Osteocyte (in vitro differentiated cells): ENCODE results near the gene PARP15. TPM values are rescaled to one million over a fixed set of nuclear protein-coding genes. Genes with fewer than 3 reads are reported as not detected.

Source experiments
- DNase-seq: peaks from one replicate; pipeline ENCODE4 v3.0.0; 2021; ENCODE audit warnings: mixed read lengths; ENCODE audit not compliant: unreplicated experiment; ENCODE audit errors: extremely low spot score
- H3K27ac Mint-ChIP-seq: one replicate; pipeline ENCODE4 v1.8.0; 2021; ENCODE audit warnings: mild to moderate bottlenecking, mixed read lengths; ENCODE audit not compliant: unreplicated experiment
- H3K27me3 Mint-ChIP-seq: one replicate; pipeline ENCODE4 v1.8.0; 2021; ENCODE audit warnings: mixed read lengths; ENCODE audit not compliant: unreplicated experiment
- H3K36me3 Mint-ChIP-seq: one replicate; pipeline ENCODE4 v1.8.0; 2021; ENCODE audit warnings: mixed read lengths; ENCODE audit not compliant: unreplicated experiment
- H3K4me1 Mint-ChIP-seq: one replicate; pipeline ENCODE4 v1.8.0; 2021; ENCODE audit warnings: mixed read lengths; ENCODE audit not compliant: unreplicated experiment
- H3K4me3 Mint-ChIP-seq: one replicate; pipeline ENCODE4 v1.8.0; 2021; ENCODE audit warnings: mild to moderate bottlenecking, moderate library complexity, mixed read lengths; ENCODE audit not compliant: unreplicated experiment
- H3K9me3 Mint-ChIP-seq: one replicate; pipeline ENCODE4 v1.8.0; 2021; ENCODE audit warnings: mixed read lengths; ENCODE audit not compliant: unreplicated experiment
- total RNA-seq: library from RNA; stranded (reverse); gene quantifications from 2 replicates; pipeline ENCODE4 v1.2.1, GENCODE V29; 2021
- TF ChIP-seq, protein P1 (sequence below): fragments of 200-600 bp; sonication (generic); IDR thresholded peaks from 2 replicates; pipeline ENCODE4 v1.5.0; 2021; ENCODE audit warnings: antibody characterized with exemption, mild to moderate bottlenecking, moderate library complexity

PARP15 gene
- total RNA-seq, 1 donor from 2014 or later = 0.08 TPM

DNA sequence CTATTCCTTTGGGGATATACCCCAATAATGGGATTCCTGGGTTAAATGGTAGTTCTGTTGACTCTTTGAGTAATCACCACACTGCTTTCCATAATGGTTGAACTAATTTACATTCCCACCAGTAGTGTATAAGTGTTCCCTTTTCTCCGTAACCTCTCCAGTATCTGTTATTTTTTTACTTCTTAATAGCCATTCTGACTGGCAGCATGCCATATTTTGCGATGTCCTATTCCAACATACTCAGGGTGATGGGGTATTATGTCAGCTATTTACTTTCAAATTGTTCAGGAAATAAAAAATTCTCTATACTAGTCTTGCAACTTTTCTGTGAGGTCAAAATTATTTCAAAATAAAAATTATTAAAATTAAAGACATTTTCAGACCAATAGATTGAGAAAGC, 94.1 kb downstream of the PARP15 start:
- no peak overlapping the region for H3K4me3 Mint-ChIP-seq
- H3K27me3 Mint-ChIP-seq = peaks cover 17% of the 10 kb centered on the region
- peaks cover 4% of the 10 kb centered on the region for H3K4me1 Mint-ChIP-seq
- H3K36me3 Mint-ChIP-seq = no peaks in the 10 kb centered on the region
- no peak overlapping the region for H3K27ac Mint-ChIP-seq
- TF ChIP-seq, protein P1, sequence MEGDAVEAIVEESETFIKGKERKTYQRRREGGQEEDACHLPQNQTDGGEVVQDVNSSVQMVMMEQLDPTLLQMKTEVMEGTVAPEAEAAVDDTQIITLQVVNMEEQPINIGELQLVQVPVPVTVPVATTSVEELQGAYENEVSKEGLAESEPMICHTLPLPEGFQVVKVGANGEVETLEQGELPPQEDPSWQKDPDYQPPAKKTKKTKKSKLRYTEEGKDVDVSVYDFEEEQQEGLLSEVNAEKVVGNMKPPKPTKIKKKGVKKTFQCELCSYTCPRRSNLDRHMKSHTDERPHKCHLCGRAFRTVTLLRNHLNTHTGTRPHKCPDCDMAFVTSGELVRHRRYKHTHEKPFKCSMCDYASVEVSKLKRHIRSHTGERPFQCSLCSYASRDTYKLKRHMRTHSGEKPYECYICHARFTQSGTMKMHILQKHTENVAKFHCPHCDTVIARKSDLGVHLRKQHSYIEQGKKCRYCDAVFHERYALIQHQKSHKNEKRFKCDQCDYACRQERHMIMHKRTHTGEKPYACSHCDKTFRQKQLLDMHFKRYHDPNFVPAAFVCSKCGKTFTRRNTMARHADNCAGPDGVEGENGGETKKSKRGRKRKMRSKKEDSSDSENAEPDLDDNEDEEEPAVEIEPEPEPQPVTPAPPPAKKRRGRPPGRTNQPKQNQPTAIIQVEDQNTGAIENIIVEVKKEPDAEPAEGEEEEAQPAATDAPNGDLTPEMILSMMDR = no peak
- no peak for DNase-seq
- H3K9me3 Mint-ChIP-seq = no peaks in the 10 kb centered on the region

DNA sequence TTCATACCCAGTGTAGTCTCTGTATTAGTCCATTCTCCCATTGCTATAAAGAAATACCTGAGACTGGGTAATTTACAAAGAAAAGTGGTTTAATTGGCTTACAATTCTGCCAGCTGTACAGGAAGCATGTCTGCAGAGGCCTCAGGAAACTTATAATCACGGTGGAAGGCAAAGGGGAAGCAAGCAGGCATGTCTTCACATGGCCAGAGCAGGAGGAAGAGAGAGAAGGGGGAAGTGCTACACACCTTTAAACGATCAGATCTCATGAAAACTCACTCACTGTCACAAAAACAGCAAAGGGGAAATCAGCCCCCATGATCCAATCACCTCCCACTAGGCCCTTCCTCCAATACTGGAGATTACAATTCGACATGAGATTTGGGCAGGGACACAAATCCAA, 96.9 kb downstream of the PARP15 start:
- TF ChIP-seq, protein P1 = no peak
- Mint-ChIP-seq H3K27me3 (peaks cover 8% of the 10 kb centered on the region), H3K9me3 (no peaks in the 10 kb centered on the region)

GRCh38 chr3:122676759-122677158, 99.3 kb downstream of the PARP15 start:
- Mint-ChIP-seq H3K27ac (peak overlapping the region; percentile 45), H3K4me1 (peaks cover 38% of the 10 kb centered on the region), H3K4me3 (no peak overlapping the region), H3K9me3 (no peaks in the 10 kb centered on the region), H3K36me3 (no peaks in the 10 kb centered on the region), H3K27me3 (peaks cover 4% of the 10 kb centered on the region)
- DNase-seq = no peak
- TF ChIP-seq, protein P1 = no peak

More for the DNA sequence above, 96.9 kb downstream of the PARP15 start:
- Mint-ChIP-seq H3K4me1 (peaks cover 16% of the 10 kb centered on the region), H3K36me3 (no peaks in the 10 kb centered on the region), H3K27ac (no peak overlapping the region), H3K4me3 (no peak overlapping the region)
- no peak for DNase-seq

DNA sequence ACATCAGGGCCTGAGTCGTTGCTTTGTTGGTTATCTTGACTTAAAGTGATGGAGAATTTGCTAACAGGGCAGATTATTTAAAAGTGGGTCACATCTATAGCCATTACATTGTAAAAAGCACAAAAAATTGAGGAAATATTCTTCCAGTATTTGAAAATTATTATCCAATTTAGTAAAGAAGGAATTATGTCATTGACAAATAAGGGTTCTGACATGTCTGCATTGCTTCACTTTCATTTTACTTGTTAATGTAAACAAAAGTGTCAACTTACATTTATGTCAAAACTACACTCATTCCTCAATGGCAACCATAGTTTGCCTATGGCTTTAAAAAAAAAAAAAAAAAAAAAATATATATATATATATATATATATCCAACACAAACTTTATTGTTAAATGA, 99.8 kb downstream of the PARP15 start:
- Mint-ChIP-seq H3K27me3 (peaks cover 2% of the 10 kb centered on the region), H3K4me1 (peaks cover 42% of the 10 kb centered on the region), H3K36me3 (no peaks in the 10 kb centered on the region), H3K9me3 (no peaks in the 10 kb centered on the region), H3K4me3 (no peak overlapping the region), H3K27ac (peak overlapping the region; percentile 45)
- TF ChIP-seq, protein P1 = no peak
- no peak for DNase-seq

GRCh38 chr3:122678506-122678905, 101.1 kb downstream of the PARP15 start:
- H3K36me3 Mint-ChIP-seq = no peaks in the 10 kb centered on the region
- peaks cover 52% of the 10 kb centered on the region for H3K4me1 Mint-ChIP-seq
- H3K27ac Mint-ChIP-seq = no peak overlapping the region
- no peak for DNase-seq
- TF ChIP-seq, protein P1 = no peak
- H3K4me3 Mint-ChIP-seq = no peak overlapping the region
- no peaks in the 10 kb centered on the region for H3K9me3 Mint-ChIP-seq
- peaks cover 2% of the 10 kb centered on the region for H3K27me3 Mint-ChIP-seq
